ENCODE measurements around the gene CACNA2D3. TPM values are rescaled to one million over a fixed set of nuclear protein-coding genes. Genes with fewer than 3 reads are reported as not detected.
A peak's percentile ranks its signal among the peaks of the same experiment; 100 is the strongest.

The CACNA2D3 gene
- total RNA-seq, 1 donor from 2014 or later = 0.70 TPM

- no peaks in the 10 kb centered on the region for H3K27me3 ChIP-seq (ENCODE audit: insufficient read depth, low read length)
- H3K36me3 ChIP-seq (ENCODE audit: insufficient read depth, low read length) = no peaks in the 10 kb centered on the region
- DNase-seq (ENCODE audit: low read depth) = peak; percentile 65
- H4K20me1 ChIP-seq (ENCODE audit: insufficient read depth, low read length) = no peaks in the 10 kb centered on the region
- no peak for TF ChIP-seq EZH2 (IDR thresholded peaks at IDR 0.05; ENCODE audit: insufficient read depth, low read length)
- TF ChIP-seq, protein P1, sequence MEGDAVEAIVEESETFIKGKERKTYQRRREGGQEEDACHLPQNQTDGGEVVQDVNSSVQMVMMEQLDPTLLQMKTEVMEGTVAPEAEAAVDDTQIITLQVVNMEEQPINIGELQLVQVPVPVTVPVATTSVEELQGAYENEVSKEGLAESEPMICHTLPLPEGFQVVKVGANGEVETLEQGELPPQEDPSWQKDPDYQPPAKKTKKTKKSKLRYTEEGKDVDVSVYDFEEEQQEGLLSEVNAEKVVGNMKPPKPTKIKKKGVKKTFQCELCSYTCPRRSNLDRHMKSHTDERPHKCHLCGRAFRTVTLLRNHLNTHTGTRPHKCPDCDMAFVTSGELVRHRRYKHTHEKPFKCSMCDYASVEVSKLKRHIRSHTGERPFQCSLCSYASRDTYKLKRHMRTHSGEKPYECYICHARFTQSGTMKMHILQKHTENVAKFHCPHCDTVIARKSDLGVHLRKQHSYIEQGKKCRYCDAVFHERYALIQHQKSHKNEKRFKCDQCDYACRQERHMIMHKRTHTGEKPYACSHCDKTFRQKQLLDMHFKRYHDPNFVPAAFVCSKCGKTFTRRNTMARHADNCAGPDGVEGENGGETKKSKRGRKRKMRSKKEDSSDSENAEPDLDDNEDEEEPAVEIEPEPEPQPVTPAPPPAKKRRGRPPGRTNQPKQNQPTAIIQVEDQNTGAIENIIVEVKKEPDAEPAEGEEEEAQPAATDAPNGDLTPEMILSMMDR (IDR thresholded peaks at IDR 0.05; ENCODE audit: insufficient read depth, low read depth, low read length) = no peak
- H2AFZ ChIP-seq (ENCODE audit: low read depth, low read length) = no peak overlapping the region
- H3K27ac Mint-ChIP-seq (ENCODE audit: unreplicated experiment) = peak overlapping the region; percentile 56
- H3K4me2 ChIP-seq (ENCODE audit: low read length) = no peak overlapping the region
- H3K9me3 ChIP-seq (ENCODE audit: insufficient read depth, low read depth, low read length) = no peaks in the 10 kb centered on the region
- no peaks in the 10 kb centered on the region for H3K9me3 Mint-ChIP-seq (ENCODE audit: unreplicated experiment)
- no peaks in the 10 kb centered on the region for H3K4me1 ChIP-seq (ENCODE audit: insufficient read depth, low read length)
- no peaks in the 10 kb centered on the region for H3K79me2 ChIP-seq (ENCODE audit: insufficient read depth, low read length)
- H3K4me1 Mint-ChIP-seq (ENCODE audit: low read depth, unreplicated experiment) = peaks cover 19% of the 10 kb centered on the region
- no peak overlapping the region for H3K9ac ChIP-seq (ENCODE audit: low read length)
- no peak overlapping the region for H3K27ac ChIP-seq (ENCODE audit: low read depth, low read length)
- no peaks in the 10 kb centered on the region for H3K36me3 Mint-ChIP-seq (ENCODE audit: low read depth, unreplicated experiment)
- FAIRE-seq = no peak
- H3K27me3 Mint-ChIP-seq (ENCODE audit: low read depth, unreplicated experiment) = no peaks in the 10 kb centered on the region
- H3K4me3 ChIP-seq (ENCODE audit: insufficient read depth, low read depth, low read length) = no peak overlapping the region
- no peak overlapping the region for H3K4me3 Mint-ChIP-seq (ENCODE audit: unreplicated experiment)
These were observed 569.0 kb downstream of the CACNA2D3 start for GRCh38 chr3:54691289-54691771.

GRCh38 chr3:54696313-54696712, 574.0 kb downstream of the CACNA2D3 start:
- Mint-ChIP-seq H3K9me3 (ENCODE audit: unreplicated experiment) (no peaks in the 10 kb centered on the region), H3K4me1 (ENCODE audit: low read depth, unreplicated experiment) (peaks cover 24% of the 10 kb centered on the region), H3K27me3 (ENCODE audit: low read depth, unreplicated experiment) (no peaks in the 10 kb centered on the region), H3K27ac (ENCODE audit: unreplicated experiment) (no peak overlapping the region), H3K4me3 (ENCODE audit: unreplicated experiment) (no peak overlapping the region), H3K36me3 (ENCODE audit: low read depth, unreplicated experiment) (no peaks in the 10 kb centered on the region)
- DNase-seq (ENCODE audit: low read depth) = peak; percentile 18
- H3K9me3 ChIP-seq (ENCODE audit: insufficient read depth, low read depth, low read length) = no peaks in the 10 kb centered on the region
- H3K4me1 ChIP-seq (ENCODE audit: insufficient read depth, low read length) = no peaks in the 10 kb centered on the region
- H3K4me3 ChIP-seq (ENCODE audit: insufficient read depth, low read depth, low read length) = no peak overlapping the region
- no peaks in the 10 kb centered on the region for H3K36me3 ChIP-seq (ENCODE audit: insufficient read depth, low read length)
- no peak for FAIRE-seq
- no peaks in the 10 kb centered on the region for H3K79me2 ChIP-seq (ENCODE audit: insufficient read depth, low read length)
- no peaks in the 10 kb centered on the region for H3K27me3 ChIP-seq (ENCODE audit: insufficient read depth, low read length)
- H3K9ac ChIP-seq (ENCODE audit: low read length) = no peak overlapping the region
- H3K4me2 ChIP-seq (ENCODE audit: low read length) = peak overlapping the region; percentile 15
- no peak overlapping the region for H3K27ac ChIP-seq (ENCODE audit: low read depth, low read length)
- no peak overlapping the region for H2AFZ ChIP-seq (ENCODE audit: low read depth, low read length)
- TF ChIP-seq, protein P1 (IDR thresholded peaks at IDR 0.05; ENCODE audit: insufficient read depth, low read depth, low read length) = no peak
- TF ChIP-seq EZH2 (IDR thresholded peaks at IDR 0.05; ENCODE audit: insufficient read depth, low read length) = no peak
- no peaks in the 10 kb centered on the region for H4K20me1 ChIP-seq (ENCODE audit: insufficient read depth, low read length)

DNA sequence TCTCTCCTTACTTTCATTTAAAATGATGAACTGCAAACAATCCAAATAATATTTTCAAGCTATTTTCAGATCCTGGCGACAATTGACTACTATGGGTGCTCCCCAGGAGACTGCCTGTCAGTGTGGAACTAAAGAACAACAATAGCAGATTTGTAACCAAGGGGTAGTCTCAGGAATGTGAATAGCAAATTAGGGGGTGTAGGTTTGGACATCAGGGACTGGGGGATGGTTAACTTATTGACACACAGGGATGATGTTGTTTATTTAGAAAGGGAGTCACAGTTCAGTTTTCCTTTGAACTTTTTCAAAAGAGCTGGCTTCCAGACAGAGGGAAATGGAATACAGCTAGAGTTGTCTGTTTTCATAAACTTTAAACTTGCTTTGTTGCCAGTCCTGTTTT, 575.7 kb downstream of the CACNA2D3 start:
- H3K27ac Mint-ChIP-seq (ENCODE audit: unreplicated experiment) = no peak overlapping the region
- TF ChIP-seq, protein P1 (IDR thresholded peaks at IDR 0.05; ENCODE audit: insufficient read depth, low read depth, low read length) = no peak
- no peak for TF ChIP-seq EZH2 (IDR thresholded peaks at IDR 0.05; ENCODE audit: insufficient read depth, low read length)

More for the DNA sequence above, 575.7 kb downstream of the CACNA2D3 start:
- H3K9ac ChIP-seq (ENCODE audit: low read length) = no peak overlapping the region
- DNase-seq (ENCODE audit: low read depth) (no peak), FAIRE-seq (no peak)
- H3K4me1 Mint-ChIP-seq (ENCODE audit: low read depth, unreplicated experiment) = peaks cover 17% of the 10 kb centered on the region
- H3K36me3 Mint-ChIP-seq (ENCODE audit: low read depth, unreplicated experiment) = no peaks in the 10 kb centered on the region
- H3K9me3 Mint-ChIP-seq (ENCODE audit: unreplicated experiment) = no peaks in the 10 kb centered on the region
- H3K4me3 ChIP-seq (ENCODE audit: insufficient read depth, low read depth, low read length) = no peak overlapping the region
- H3K4me3 Mint-ChIP-seq (ENCODE audit: unreplicated experiment) = no peak overlapping the region
- H4K20me1 ChIP-seq (ENCODE audit: insufficient read depth, low read length) = no peaks in the 10 kb centered on the region
- H3K27me3 Mint-ChIP-seq (ENCODE audit: low read depth, unreplicated experiment) = no peaks in the 10 kb centered on the region
- H3K4me1 ChIP-seq (ENCODE audit: insufficient read depth, low read length) = no peaks in the 10 kb centered on the region
- no peaks in the 10 kb centered on the region for H3K9me3 ChIP-seq (ENCODE audit: insufficient read depth, low read depth, low read length)
- H3K36me3 ChIP-seq (ENCODE audit: insufficient read depth, low read length) = no peaks in the 10 kb centered on the region
- no peak overlapping the region for H2AFZ ChIP-seq (ENCODE audit: low read depth, low read length)
- no peaks in the 10 kb centered on the region for H3K27me3 ChIP-seq (ENCODE audit: insufficient read depth, low read length)
- no peak overlapping the region for H3K27ac ChIP-seq (ENCODE audit: low read depth, low read length)
- no peaks in the 10 kb centered on the region for H3K79me2 ChIP-seq (ENCODE audit: insufficient read depth, low read length)
- no peak overlapping the region for H3K4me2 ChIP-seq (ENCODE audit: low read length)
